NCI-H1105 (cell line): ENCODE measurements around the gene GABBR2.

Experiments
- DNase-seq: peaks from one replicate; lab custom pipeline; 2025; lab: John Stamatoyannopoulos, UW

The GABBR2 gene

GRCh38 chr9:98342820-98343210, 365.9 kb downstream of the GABBR2 start:
- no peak for DNase-seq

- DNase-seq = no peak
These were observed 366.5 kb downstream of the GABBR2 start for GRCh38 chr9:98342098-98342819.

- DNase-seq = no peak
These were observed 367.3 kb downstream of the GABBR2 start for GRCh38 chr9:98341157-98342097.

GRCh38 chr9:98339987-98340800, 368.5 kb downstream of the GABBR2 start:
- DNase-seq = no peak

GRCh38 chr9:98335661-98336060, 373.1 kb downstream of the GABBR2 start:
- no peak for DNase-seq

- no peak for DNase-seq
These were observed 373.9 kb downstream of the GABBR2 start for GRCh38 chr9:98334796-98335195.

- DNase-seq = no peak
These were observed 374.8 kb downstream of the GABBR2 start for GRCh38 chr9:98333703-98334582.

- no peak for DNase-seq
These were observed 376.3 kb downstream of the GABBR2 start for GRCh38 chr9:98332405-98332831.

GRCh38 chr9:98331536-98332259, 377.0 kb downstream of the GABBR2 start:
- no peak for DNase-seq

GRCh38 chr9:98330831-98331230, 377.9 kb downstream of the GABBR2 start:
- no peak for DNase-seq

- no peak for DNase-seq
These were observed 378.8 kb downstream of the GABBR2 start for GRCh38 chr9:98329904-98330303.

- DNase-seq = no peak
These were observed 379.5 kb downstream of the GABBR2 start for GRCh38 chr9:98329281-98329680.

GRCh38 chr9:98328770-98329169, 380.0 kb downstream of the GABBR2 start:
- no peak for DNase-seq

GRCh38 chr9:98328141-98328540, 380.6 kb downstream of the GABBR2 start:
- DNase-seq = no peak

- no peak for DNase-seq
These were observed 381.5 kb downstream of the GABBR2 start for GRCh38 chr9:98327249-98327561.

- DNase-seq = no peak
These were observed 382.1 kb downstream of the GABBR2 start for GRCh38 chr9:98326459-98327248.

- no peak for DNase-seq
These were observed 383.9 kb downstream of the GABBR2 start for GRCh38 chr9:98324801-98325200.

GRCh38 chr9:98323831-98324135, 385.0 kb downstream of the GABBR2 start:
- DNase-seq = no peak

- DNase-seq = no peak
These were observed 385.5 kb downstream of the GABBR2 start for GRCh38 chr9:98323051-98323830.
